Measurements from ENCODE around the gene MTCL1. TPM values are rescaled to one million over a fixed set of nuclear protein-coding genes. Genes with fewer than 3 reads are reported as not detected.

MTCL1 gene
- total and polyA plus RNA-seq, 9 of the 15 experiments (the other 6 are each of a cell fraction or from before 2014, with no cell fraction given), result 0.21 to 7.4 (median 3.7) TPM

- TF ChIP-seq, protein P1, sequence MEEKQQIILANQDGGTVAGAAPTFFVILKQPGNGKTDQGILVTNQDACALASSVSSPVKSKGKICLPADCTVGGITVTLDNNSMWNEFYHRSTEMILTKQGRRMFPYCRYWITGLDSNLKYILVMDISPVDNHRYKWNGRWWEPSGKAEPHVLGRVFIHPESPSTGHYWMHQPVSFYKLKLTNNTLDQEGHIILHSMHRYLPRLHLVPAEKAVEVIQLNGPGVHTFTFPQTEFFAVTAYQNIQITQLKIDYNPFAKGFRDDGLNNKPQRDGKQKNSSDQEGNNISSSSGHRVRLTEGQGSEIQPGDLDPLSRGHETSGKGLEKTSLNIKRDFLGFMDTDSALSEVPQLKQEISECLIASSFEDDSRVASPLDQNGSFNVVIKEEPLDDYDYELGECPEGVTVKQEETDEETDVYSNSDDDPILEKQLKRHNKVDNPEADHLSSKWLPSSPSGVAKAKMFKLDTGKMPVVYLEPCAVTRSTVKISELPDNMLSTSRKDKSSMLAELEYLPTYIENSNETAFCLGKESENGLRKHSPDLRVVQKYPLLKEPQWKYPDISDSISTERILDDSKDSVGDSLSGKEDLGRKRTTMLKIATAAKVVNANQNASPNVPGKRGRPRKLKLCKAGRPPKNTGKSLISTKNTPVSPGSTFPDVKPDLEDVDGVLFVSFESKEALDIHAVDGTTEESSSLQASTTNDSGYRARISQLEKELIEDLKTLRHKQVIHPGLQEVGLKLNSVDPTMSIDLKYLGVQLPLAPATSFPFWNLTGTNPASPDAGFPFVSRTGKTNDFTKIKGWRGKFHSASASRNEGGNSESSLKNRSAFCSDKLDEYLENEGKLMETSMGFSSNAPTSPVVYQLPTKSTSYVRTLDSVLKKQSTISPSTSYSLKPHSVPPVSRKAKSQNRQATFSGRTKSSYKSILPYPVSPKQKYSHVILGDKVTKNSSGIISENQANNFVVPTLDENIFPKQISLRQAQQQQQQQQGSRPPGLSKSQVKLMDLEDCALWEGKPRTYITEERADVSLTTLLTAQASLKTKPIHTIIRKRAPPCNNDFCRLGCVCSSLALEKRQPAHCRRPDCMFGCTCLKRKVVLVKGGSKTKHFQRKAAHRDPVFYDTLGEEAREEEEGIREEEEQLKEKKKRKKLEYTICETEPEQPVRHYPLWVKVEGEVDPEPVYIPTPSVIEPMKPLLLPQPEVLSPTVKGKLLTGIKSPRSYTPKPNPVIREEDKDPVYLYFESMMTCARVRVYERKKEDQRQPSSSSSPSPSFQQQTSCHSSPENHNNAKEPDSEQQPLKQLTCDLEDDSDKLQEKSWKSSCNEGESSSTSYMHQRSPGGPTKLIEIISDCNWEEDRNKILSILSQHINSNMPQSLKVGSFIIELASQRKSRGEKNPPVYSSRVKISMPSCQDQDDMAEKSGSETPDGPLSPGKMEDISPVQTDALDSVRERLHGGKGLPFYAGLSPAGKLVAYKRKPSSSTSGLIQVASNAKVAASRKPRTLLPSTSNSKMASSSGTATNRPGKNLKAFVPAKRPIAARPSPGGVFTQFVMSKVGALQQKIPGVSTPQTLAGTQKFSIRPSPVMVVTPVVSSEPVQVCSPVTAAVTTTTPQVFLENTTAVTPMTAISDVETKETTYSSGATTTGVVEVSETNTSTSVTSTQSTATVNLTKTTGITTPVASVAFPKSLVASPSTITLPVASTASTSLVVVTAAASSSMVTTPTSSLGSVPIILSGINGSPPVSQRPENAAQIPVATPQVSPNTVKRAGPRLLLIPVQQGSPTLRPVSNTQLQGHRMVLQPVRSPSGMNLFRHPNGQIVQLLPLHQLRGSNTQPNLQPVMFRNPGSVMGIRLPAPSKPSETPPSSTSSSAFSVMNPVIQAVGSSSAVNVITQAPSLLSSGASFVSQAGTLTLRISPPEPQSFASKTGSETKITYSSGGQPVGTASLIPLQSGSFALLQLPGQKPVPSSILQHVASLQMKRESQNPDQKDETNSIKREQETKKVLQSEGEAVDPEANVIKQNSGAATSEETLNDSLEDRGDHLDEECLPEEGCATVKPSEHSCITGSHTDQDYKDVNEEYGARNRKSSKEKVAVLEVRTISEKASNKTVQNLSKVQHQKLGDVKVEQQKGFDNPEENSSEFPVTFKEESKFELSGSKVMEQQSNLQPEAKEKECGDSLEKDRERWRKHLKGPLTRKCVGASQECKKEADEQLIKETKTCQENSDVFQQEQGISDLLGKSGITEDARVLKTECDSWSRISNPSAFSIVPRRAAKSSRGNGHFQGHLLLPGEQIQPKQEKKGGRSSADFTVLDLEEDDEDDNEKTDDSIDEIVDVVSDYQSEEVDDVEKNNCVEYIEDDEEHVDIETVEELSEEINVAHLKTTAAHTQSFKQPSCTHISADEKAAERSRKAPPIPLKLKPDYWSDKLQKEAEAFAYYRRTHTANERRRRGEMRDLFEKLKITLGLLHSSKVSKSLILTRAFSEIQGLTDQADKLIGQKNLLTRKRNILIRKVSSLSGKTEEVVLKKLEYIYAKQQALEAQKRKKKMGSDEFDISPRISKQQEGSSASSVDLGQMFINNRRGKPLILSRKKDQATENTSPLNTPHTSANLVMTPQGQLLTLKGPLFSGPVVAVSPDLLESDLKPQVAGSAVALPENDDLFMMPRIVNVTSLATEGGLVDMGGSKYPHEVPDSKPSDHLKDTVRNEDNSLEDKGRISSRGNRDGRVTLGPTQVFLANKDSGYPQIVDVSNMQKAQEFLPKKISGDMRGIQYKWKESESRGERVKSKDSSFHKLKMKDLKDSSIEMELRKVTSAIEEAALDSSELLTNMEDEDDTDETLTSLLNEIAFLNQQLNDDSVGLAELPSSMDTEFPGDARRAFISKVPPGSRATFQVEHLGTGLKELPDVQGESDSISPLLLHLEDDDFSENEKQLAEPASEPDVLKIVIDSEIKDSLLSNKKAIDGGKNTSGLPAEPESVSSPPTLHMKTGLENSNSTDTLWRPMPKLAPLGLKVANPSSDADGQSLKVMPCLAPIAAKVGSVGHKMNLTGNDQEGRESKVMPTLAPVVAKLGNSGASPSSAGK (IDR thresholded peaks at IDR 0.05), result no peak
- TF ChIP-seq ILF3 (IDR thresholded peaks at IDR 0.05; ENCODE audit: borderline replicate concordance), result no peak
Measured at GRCh38 chr18:8756571-8756970, 51.2 kb downstream of the MTCL1 start (continued).

Measured in K562 (cell line).